SK-N-SH (cell line): Measurements from ENCODE around the gene SEMG1. TPM values are rescaled to one million over a fixed set of nuclear protein-coding genes. Genes with fewer than 3 reads are reported as not detected.

ENCODE experiments used
- CTCF ChIA-PET: fragments of 300-600, 350-600 bp; formaldehyde crosslinking; extraction: SDS; loops from one replicate; lab custom pipeline; 2021; lab: Yijun Ruan, JAX
- POLR2A ChIA-PET: fragments of 350-600 bp; sonication (Branson Sonifier 250); formaldehyde crosslinking; extraction: SDS; loops from one replicate; lab custom pipeline; 2020; ENCODE audit warnings: antibody characterized with exemption, inconsistent platforms; lab: Yijun Ruan, JAX
- DNase-seq: peaks from one replicate; pipeline ENCODE4 v3.0.0; 2012
- H2AFZ ChIP-seq: fragments of 200-600 bp; sonication (generic); 2 replicates; pipeline ENCODE4 v1.8.1; 2016; ENCODE audit warnings: antibody characterized with exemption, mild to moderate bottlenecking, low read depth
- H3F3A ChIP-seq: fragments of 200-600 bp; sonication (generic); replicated peaks from 2 replicates; pipeline ENCODE3; 2016; ENCODE audit warnings: antibody characterized with exemption, mild to moderate bottlenecking; ENCODE audit not compliant: insufficient read depth
- H3K27ac ChIP-seq, 2 experiments: fragments of 200-500 bp in 1 of 2; fragments of 200-600 bp in 1 of 2; sonication (Bioruptor generic) in 1 of 2; sonication (generic), shearing (Covaris generic) in 1 of 2; 2 replicates each; pipeline versions ENCODE4 v1.5.1 to v1.6.1; 2014 to 2016; ENCODE audit warnings: low read depth in 2 of 2, inconsistent platforms in 1 of 2, low read length in 1 of 2, mild to moderate bottlenecking in 1 of 2, mixed read lengths in 1 of 2
- H3K27me3 ChIP-seq: fragments of 200-600 bp; sonication (generic), shearing (Covaris generic); 2 replicates; pipeline ENCODE4 v1.6.1; 2016; ENCODE audit warnings: mixed run types; ENCODE audit not compliant: insufficient read depth
- H3K36me3 ChIP-seq, 2 experiments: fragments of 200-500 bp in 1 of 2; fragments of 200-600 bp in 1 of 2; sonication (Bioruptor generic) in 1 of 2; sonication (generic) in 1 of 2; replicated peaks in 1 of 2; 2 replicates each; pipeline versions ENCODE3 to v1.5.1; 2014 to 2016; ENCODE audit warnings: low read length in 1 of 2, mild to moderate bottlenecking in 1 of 2; ENCODE audit not compliant: insufficient read depth in 2 of 2, control insufficient read depth in 1 of 2
- H3K4me1 ChIP-seq, 2 experiments: fragments of 200-500 bp in 1 of 2; fragments of 200-600 bp in 1 of 2; sonication (Bioruptor generic) in 1 of 2; sonication (generic), shearing (Covaris generic) in 1 of 2; 2 replicates each; pipeline versions ENCODE4 v1.5.1 to v1.6.1; 2014 to 2016; ENCODE audit warnings: low read depth in 1 of 2, low read length in 1 of 2, mixed run types in 1 of 2; ENCODE audit not compliant: insufficient read depth in 2 of 2, control insufficient read depth in 1 of 2
- H3K4me2 ChIP-seq: fragments of 200-600 bp; sonication (generic), shearing (Covaris generic); 2 replicates; pipeline ENCODE4 v1.6.1; 2017; ENCODE audit warnings: mixed run types
- H3K4me3 ChIP-seq, 2 experiments: fragments of 200-500 bp in 1 of 2; fragments of 200-600 bp in 1 of 2; sonication (Bioruptor generic) in 1 of 2; sonication (generic), shearing (Covaris generic) in 1 of 2; 2 replicates each; pipeline versions ENCODE4 v1.5.1 to v1.8.1; 2014 to 2016; ENCODE audit warnings: low read depth in 2 of 2, inconsistent platforms in 1 of 2, low read length in 1 of 2, mild to moderate bottlenecking in 1 of 2, mixed read lengths in 1 of 2, moderate library complexity in 1 of 2
- H3K79me2 ChIP-seq: fragments of 200-600 bp; sonication (generic); 2 replicates; pipeline ENCODE4 v1.8.1; 2017; ENCODE audit warnings: mild to moderate bottlenecking; ENCODE audit not compliant: insufficient read depth
- H3K9ac ChIP-seq: fragments of 200-600 bp; sonication (generic); 2 replicates; pipeline ENCODE4 v1.6.1; 2017; ENCODE audit warnings: mixed run types
- H3K9me2 ChIP-seq: fragments of 200-600 bp; sonication (generic); 2 replicates; pipeline ENCODE4 v1.6.1; 2017; ENCODE audit warnings: mixed run types
- H3K9me3 ChIP-seq: fragments of 200-600 bp; sonication (generic); 2 replicates; pipeline ENCODE4 v1.6.1; 2017; ENCODE audit warnings: mixed run types, mild to moderate bottlenecking, moderate library complexity
- H4K20me1 ChIP-seq: fragments of 200-600 bp; sonication (generic); 2 replicates; pipeline ENCODE4 v1.6.1; 2017; ENCODE audit warnings: mild to moderate bottlenecking, mixed run types; ENCODE audit not compliant: insufficient read depth
- CHD2 ChIP-seq: fragments of 150-350 bp; IDR thresholded peaks from 2 replicates; pipeline ENCODE4 v1.6.1; 2018; ENCODE audit warnings: low read length; ENCODE audit not compliant: partially characterized antibody
- ELF1 ChIP-seq: IDR thresholded peaks from 2 replicates; pipeline ENCODE4 v1.4.0; 2012
- EP300 ChIP-seq, 2 experiments: IDR thresholded peaks; 2 replicates each; pipeline versions ENCODE4 v1.4.0 to v1.6.1; 2012; ENCODE audit warnings: borderline replicate concordance in 1 of 2, low read depth in 1 of 2, low read length in 1 of 2
- FOSL2 ChIP-seq: IDR thresholded peaks from 2 replicates; pipeline ENCODE4 v1.4.0; 2012; ENCODE audit warnings: low read depth, mild to moderate bottlenecking, moderate library complexity, borderline replicate concordance
- FOXJ3 ChIP-seq: sonication (generic); formaldehyde crosslinking; IDR thresholded peaks from 2 replicates; pipeline ENCODE4 v1.5.1; 2020; ENCODE audit warnings: mild to moderate bottlenecking, missing genetic modification reagents
- GABPA ChIP-seq: IDR thresholded peaks from 2 replicates; pipeline ENCODE4 v1.4.0; 2012; ENCODE audit warnings: low read depth, mild to moderate bottlenecking
- GATA2 ChIP-seq: sonication (generic); formaldehyde crosslinking; IDR thresholded peaks from 2 replicates; pipeline ENCODE4 v1.5.0; 2020; ENCODE audit warnings: mild to moderate bottlenecking, missing genetic modification reagents
- JUND ChIP-seq: IDR thresholded peaks from 2 replicates; pipeline ENCODE4 v1.4.0; 2012
- MEF2A ChIP-seq: IDR thresholded peaks from 2 replicates; pipeline ENCODE4 v1.4.0; 2012; ENCODE audit warnings: low read depth, borderline replicate concordance
- NFIC ChIP-seq: IDR thresholded peaks from 2 replicates; pipeline ENCODE4 v1.4.0; 2012; ENCODE audit warnings: borderline replicate concordance
- NRF1 ChIP-seq: IDR thresholded peaks from 2 replicates; pipeline ENCODE4 v1.6.1; 2012; ENCODE audit warnings: low read depth, mild to moderate bottlenecking, low read length
- PBX3 ChIP-seq: IDR thresholded peaks from 2 replicates; pipeline ENCODE4; 2012
- RCOR1 ChIP-seq: fragments of 150-350 bp; IDR thresholded peaks from 2 replicates; pipeline ENCODE4 v1.6.1; 2017; ENCODE audit warnings: antibody characterized with exemption, low read length
- REST ChIP-seq: IDR thresholded peaks from 2 replicates; pipeline ENCODE4 v1.6.1; 2012; ENCODE audit warnings: mild to moderate bottlenecking, low read depth, low read length, moderate library complexity
- RFX5 ChIP-seq: IDR thresholded peaks from 2 replicates; pipeline ENCODE4 v1.6.1; 2012; ENCODE audit warnings: mild to moderate bottlenecking, improper control_type of control experiment, low read length
- SIN3A ChIP-seq: IDR thresholded peaks from 2 replicates; pipeline ENCODE4 v1.6.1; 2012; ENCODE audit warnings: low read depth, mild to moderate bottlenecking, low read length, moderate library complexity, borderline replicate concordance
- TCF12 ChIP-seq: IDR thresholded peaks from 2 replicates; pipeline ENCODE4 v1.4.0; 2012
- TEAD4 ChIP-seq: IDR thresholded peaks from 2 replicates; pipeline ENCODE4 v1.4.0; 2012; ENCODE audit warnings: mild to moderate bottlenecking, borderline replicate concordance; ENCODE audit not compliant: insufficient read depth
- whole genome bisulfite sequencing: methylation state at CpG from one replicate; pipeline ENCODE4 v1.1.6; 2017; ENCODE audit warnings: low lambda C conversion rate; 5-methylcytosine and 5-hydroxymethylcytosine counted together
- polyA plus RNA-seq, 3 experiments: library from polyadenylated mRNA; depleted of rRNA; stranded (reverse); fragments of >200 nt; gene quantifications; 2 replicates each; pipeline ENCODE4 v1.2.3, GENCODE V29; 2012
- TF ChIP-seq, protein P1 (sequence below): fragments of 150-350 bp; IDR thresholded peaks from 2 replicates; pipeline ENCODE4 v1.6.1; 2016; ENCODE audit warnings: mild to moderate bottlenecking, low read depth, low read length
- TF ChIP-seq, protein P2 (sequence below): IDR thresholded peaks from 2 replicates; pipeline ENCODE4 v1.4.0; 2012; ENCODE audit warnings: low read depth, borderline replicate concordance
- TF ChIP-seq, protein P3 (sequence below): IDR thresholded peaks from 2 replicates; pipeline ENCODE4 v1.4.0; 2012; ENCODE audit warnings: low read depth

SEMG1 gene
- polyA plus RNA-seq, 1 of the 3 experiments (the other 2 are of a cell fraction): not detected

DNA sequence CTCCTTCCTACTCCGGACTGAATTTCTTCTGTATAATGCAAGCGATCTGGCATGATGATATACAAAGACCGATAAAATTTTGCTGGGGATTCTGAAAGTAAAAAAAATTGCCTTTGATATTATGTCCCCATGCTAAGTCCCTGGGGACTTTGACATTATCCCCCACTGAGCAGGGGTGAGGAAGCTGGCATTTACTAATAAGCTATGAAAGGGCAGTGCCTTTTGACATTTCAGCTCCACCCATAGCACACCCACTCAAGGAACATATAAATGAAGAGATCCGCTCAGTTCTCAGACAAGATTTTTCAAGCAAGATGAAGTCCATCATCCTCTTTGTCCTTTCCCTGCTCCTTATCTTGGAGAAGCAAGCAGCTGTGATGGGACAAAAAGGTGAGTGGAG, 14.2 kb downstream of the SEMG1 start, which contains the start of gene SEMG2:
TSS of gene SEMG2 (plus strand) at position 298 of the 400 bp plus-strand sequence. CDS start at position 315, 17 bp downstream.
- H3K9me3 ChIP-seq: no peaks in the 10 kb centered on the region
- H4K20me1 ChIP-seq: no peaks in the 10 kb centered on the region
- H3K4me1 ChIP-seq: no peaks in the 10 kb centered on the region
- no peaks in the 10 kb centered on the region for H3F3A ChIP-seq
- no peak within 1 kb of the TSS for H3K9ac ChIP-seq
- no peak within 1 kb of the TSS for H3K27ac ChIP-seq
- ChIA-PET POLR2A (no interaction called here), CTCF (interaction anchor here (0.8 kb wide), 1 partner anchor 39 kb away, joined by 3 read pairs; no protein-coding TSS in a partner anchor)
- H3K27me3 ChIP-seq: peaks cover 10% of the 10 kb centered on the region; the same call in 1 of the 2 replicates
- no peak for TF ChIP-seq TEAD4
- no peak for TF ChIP-seq EP300 (IDR thresholded peaks at IDR 0.05; ENCODE audit: borderline replicate concordance in 1 of 2, low read depth in 1 of 2, low read length in 1 of 2)
- H3K9me2 ChIP-seq: no peaks in the 10 kb centered on the region
- H3K4me3 ChIP-seq: no peak within 1 kb of the TSS
- no peak within 1 kb of the TSS for H2AFZ ChIP-seq
- H3K79me2 ChIP-seq: no peaks in the 10 kb centered on the region
- H3K4me2 ChIP-seq: no peak within 1 kb of the TSS
- no peak for DNase-seq
- 6% methylated on average over 4 of the region's 4 CpGs for WGBS
- no peaks in the 10 kb centered on the region for H3K36me3 ChIP-seq

- CTCF ChIA-PET: no interaction called here
- no peaks in the 10 kb centered on the region for H3K36me3 ChIP-seq
- TF ChIP-seq FOSL2 (no peak), TEAD4 (no peak), CHD2 (no peak), FOXJ3 (CRISPR knock-in tag) (no peak), PBX3 (no peak), REST (no peak), NRF1 (no peak), ELF1 (no peak), SIN3A (no peak), GABPA (no peak), RCOR1 (no peak), GATA2 (CRISPR knock-in tag) (no peak), JUND (no peak), MEF2A (no peak), RFX5 (no peak), TCF12 (no peak), NFIC (no peak)
- TF ChIP-seq, protein P1, sequence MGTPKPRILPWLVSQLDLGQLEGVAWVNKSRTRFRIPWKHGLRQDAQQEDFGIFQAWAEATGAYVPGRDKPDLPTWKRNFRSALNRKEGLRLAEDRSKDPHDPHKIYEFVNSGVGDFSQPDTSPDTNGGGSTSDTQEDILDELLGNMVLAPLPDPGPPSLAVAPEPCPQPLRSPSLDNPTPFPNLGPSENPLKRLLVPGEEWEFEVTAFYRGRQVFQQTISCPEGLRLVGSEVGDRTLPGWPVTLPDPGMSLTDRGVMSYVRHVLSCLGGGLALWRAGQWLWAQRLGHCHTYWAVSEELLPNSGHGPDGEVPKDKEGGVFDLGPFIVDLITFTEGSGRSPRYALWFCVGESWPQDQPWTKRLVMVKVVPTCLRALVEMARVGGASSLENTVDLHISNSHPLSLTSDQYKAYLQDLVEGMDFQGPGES: no peak
- TF ChIP-seq, protein P2, sequence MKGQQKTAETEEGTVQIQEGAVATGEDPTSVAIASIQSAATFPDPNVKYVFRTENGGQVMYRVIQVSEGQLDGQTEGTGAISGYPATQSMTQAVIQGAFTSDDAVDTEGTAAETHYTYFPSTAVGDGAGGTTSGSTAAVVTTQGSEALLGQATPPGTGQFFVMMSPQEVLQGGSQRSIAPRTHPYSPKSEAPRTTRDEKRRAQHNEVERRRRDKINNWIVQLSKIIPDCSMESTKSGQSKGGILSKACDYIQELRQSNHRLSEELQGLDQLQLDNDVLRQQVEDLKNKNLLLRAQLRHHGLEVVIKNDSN: no peak
- TF ChIP-seq, protein P3, sequence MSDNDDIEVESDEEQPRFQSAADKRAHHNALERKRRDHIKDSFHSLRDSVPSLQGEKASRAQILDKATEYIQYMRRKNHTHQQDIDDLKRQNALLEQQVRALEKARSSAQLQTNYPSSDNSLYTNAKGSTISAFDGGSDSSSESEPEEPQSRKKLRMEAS: no peak
- no peaks in the 10 kb centered on the region for H3K9me2 ChIP-seq
- no peaks in the 10 kb centered on the region for H3K9me3 ChIP-seq
- H3F3A ChIP-seq: no peaks in the 10 kb centered on the region
- H3K79me2 ChIP-seq: no peaks in the 10 kb centered on the region
- H3K4me2 ChIP-seq: no peak overlapping the region
- POLR2A ChIA-PET: no interaction called here
- H3K4me1 ChIP-seq: no peaks in the 10 kb centered on the region
- H3K27ac ChIP-seq: no peak overlapping the region
- H2AFZ ChIP-seq: no peak overlapping the region
- no peak overlapping the region for H3K9ac ChIP-seq
- no peaks in the 10 kb centered on the region for H4K20me1 ChIP-seq
- peaks cover 12% of the 10 kb centered on the region; the same call in 1 of the 2 replicates for H3K27me3 ChIP-seq
- DNase-seq: no peak
- H3K4me3 ChIP-seq: no peak overlapping the region
These were observed 16.3 kb downstream of the SEMG1 start for GRCh38 chr20:45223136-45223535.
